Omental fat pad (tissue), 4 donors: ENCODE results near the gene PLXDC2. TPM values are rescaled to one million over a fixed set of nuclear protein-coding genes. Genes with fewer than 3 reads are reported as not detected.

ENCODE experiments used
- ATAC-seq: fragments of 150-250 bp; one replicate; pipeline ENCODE4 v1.9.1; 2016; ENCODE audit warnings: mild to moderate bottlenecking, moderate library complexity; ENCODE audit not compliant: low FRiP score
- DNase-seq: peaks from one replicate; pipeline ENCODE4 v3.0.0-alpha.2; 2019; ENCODE audit warnings: low spot score
- CTCF ChIP-seq, 3 donors: fragments of 450-650 bp; IDR thresholded peaks; one replicate each; pipeline ENCODE4 v1.5.1; 2016 to 2017; ENCODE audit warnings: antibody characterized with exemption in 3 of 3, mild to moderate bottlenecking in 3 of 3, moderate library complexity in 2 of 3
- total RNA-seq, 4 donors: library from RNA; depleted of rRNA; stranded (reverse); fragments of >200 nt; gene quantifications; one replicate each; pipeline ENCODE4 v1.1.0, GENCODE V29; 2016

PLXDC2 gene
- total RNA-seq, 4 donors from 2014 or later = 54.0 to 79.9 (median 65.9) TPM

DNA sequence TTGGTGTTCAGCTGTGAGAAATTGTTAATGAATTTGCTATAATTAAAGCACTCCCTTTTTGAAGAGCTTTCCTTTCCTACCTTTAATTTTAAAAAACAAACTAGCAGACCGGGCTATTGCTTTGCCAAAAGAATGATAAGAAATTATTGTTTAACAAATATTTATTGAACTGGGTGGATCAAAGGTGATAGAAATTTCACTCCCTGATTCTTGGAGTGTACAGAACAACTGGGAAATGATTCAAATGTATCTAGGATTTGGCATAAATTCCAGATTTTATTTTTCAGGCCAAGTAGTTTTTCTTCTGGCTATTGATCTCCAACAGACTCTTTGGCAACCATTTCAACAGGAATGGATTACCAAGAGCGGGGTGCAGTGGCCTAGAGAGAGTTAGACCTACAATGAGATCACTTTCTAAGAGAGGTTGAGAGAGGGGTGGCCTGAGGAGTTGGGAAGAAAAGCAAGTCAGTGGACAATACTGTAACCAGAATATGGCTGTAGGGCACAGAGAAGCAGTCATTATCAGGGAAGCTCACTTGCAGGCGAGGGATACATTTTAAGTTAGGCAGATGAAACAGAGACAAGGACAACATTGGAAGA lies 71.9 kb downstream of the PLXDC2 start:
- peak; percentile 51 for ATAC-seq
- TF ChIP-seq CTCF (IDR thresholded peaks at IDR 0.05) = no peak
- DNase-seq = no peak

- DNase-seq = no peak
- ATAC-seq = no peak
- TF ChIP-seq CTCF (IDR thresholded peaks at IDR 0.05) = no peak
These were observed 73.0 kb downstream of the PLXDC2 start for GRCh38 chr10:19889256-19889655.

- ATAC-seq (no peak), DNase-seq (no peak)
- no peak for TF ChIP-seq CTCF (IDR thresholded peaks at IDR 0.05)
These were observed 75.2 kb downstream of the PLXDC2 start for GRCh38 chr10:19891429-19891828.

- no peak for ATAC-seq
- no peak for TF ChIP-seq CTCF (IDR thresholded peaks at IDR 0.05)
- no peak for DNase-seq
These were observed 76.0 kb downstream of the PLXDC2 start for GRCh38 chr10:19892270-19892669.

GRCh38 chr10:19892677-19893076 lies 76.4 kb downstream of the PLXDC2 start:
- no peak for DNase-seq
- ATAC-seq = no peak
- TF ChIP-seq CTCF (IDR thresholded peaks at IDR 0.05) = no peak

DNA sequence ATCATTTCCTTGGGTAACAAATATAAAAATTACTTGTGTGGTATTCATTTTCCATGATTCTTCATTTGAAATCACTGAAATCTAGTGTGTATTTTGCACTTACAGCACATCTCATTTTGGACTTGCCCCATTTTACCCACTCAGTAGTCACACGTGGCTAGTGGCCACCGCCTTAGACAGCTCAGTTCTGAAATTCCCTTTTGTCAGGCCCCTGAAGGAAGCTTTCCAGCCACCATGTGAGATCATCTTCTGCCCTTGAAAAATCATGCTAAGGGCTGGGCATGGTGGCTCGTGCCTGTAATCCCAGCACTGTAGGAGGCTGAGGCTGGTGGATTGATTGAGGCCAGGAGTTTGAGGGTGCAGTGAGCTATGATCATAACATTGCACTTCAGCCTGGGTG lies 79.3 kb downstream of the PLXDC2 start:
- ATAC-seq (no peak), DNase-seq (no peak)
- no peak for TF ChIP-seq CTCF (IDR thresholded peaks at IDR 0.05)

DNA sequence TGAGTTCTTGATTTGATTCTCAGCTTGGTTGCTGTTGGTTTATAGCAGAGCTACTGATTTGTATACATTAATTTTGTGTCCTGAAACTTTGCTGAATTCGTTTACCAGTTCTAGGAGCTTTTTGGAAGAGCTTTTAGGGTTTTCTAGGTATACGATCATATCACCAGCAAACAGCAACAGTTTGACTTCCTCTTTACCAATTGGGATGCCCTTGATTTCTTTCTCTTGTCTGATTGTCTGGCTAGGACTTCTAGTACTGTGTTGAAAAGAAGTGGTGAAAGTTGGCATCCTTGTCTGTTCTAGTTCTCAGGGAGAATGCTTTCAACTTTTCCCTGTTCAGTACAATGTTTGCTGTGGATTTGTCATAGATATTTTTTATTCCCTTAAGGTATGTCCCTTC lies 86.2 kb downstream of the PLXDC2 start:
- DNase-seq = no peak
- no peak for ATAC-seq
- no peak for TF ChIP-seq CTCF (IDR thresholded peaks at IDR 0.05)
